GM19099 (cell line): Measurements from ENCODE around the gene CYBA.

Experiments
- POLR2A ChIP-seq: IDR thresholded peaks from 3 replicates; pipeline ENCODE4 v1.6.1; 2011; ENCODE audit warnings: low read depth; ENCODE audit not compliant: insufficient read length; ENCODE audit errors: extremely low read depth

The CYBA gene

DNA sequence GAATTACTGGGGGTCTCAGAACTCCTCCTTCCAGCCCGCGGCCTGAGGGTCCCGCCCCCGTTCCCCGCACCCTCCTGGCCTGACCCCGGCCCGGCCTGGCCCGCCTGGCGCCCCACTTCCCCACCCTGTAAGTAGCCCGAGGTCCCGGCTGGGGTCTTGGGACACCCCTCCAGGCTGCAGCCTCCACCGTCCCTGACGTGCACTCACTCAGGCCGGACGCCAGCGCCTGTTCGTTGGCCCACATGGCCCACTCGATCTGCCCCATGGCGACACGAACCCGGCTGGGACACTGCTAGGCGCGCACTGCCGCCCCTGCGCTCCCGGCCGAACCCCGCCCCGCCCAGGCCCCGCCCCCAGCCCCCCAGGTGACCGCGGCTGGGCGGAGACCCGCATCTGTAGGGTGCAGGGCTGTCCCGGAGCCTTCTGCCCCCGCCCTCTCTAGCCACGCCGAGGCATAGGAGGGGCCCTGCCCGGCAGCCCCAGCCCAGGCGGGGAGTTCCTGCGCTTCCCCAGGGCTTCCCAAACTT is at the start of gene CYBA:
Gene CYBA, minus strand, starts transcription at position 305 of the 527 bp plus-strand sequence. Its CDS starts 40 bp downstream, at position 265.
- TF ChIP-seq POLR2A: peak; percentile 92

DNA sequence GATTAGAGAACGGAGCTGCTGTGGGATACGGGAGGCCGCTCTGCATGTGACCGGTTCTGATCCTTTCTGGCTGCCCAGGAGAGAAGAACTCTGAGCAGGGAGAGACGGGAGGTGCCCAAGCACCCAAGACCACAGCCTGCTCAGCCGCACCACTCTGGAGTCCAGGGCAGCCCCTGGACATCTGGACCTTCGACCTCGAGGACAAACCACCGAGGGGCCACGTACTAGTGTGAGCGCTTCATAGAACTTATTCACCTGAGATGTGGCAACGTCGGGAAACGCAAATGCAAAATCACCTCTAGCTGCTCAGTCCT is 49.4 kb upstream of the CYBA start:
- TF ChIP-seq POLR2A: no peak

DNA sequence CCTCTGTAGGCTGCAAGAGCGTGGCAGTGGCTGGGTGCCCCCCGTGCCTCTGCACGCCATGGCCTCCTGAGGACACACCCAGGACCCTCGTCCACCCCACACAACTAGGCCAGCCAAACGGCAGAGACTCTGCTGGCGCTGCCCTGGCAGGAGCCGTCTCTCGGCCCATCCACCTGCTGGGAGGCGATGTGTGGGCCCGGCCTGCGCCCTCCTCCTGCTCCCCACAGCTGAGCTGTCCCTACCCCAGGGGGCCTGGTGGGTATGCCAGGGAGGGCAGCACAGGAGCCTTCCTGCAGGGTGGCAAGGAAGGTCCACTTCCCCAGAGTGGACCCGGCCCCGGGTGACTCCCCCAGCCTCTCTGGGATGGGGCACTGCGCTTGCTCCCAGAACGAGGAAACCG is 48.3 kb upstream of the CYBA start:
- no peak for TF ChIP-seq POLR2A

GRCh38 chr16:88698646-88699045 is 47.8 kb upstream of the CYBA start:
- TF ChIP-seq POLR2A: no peak

DNA sequence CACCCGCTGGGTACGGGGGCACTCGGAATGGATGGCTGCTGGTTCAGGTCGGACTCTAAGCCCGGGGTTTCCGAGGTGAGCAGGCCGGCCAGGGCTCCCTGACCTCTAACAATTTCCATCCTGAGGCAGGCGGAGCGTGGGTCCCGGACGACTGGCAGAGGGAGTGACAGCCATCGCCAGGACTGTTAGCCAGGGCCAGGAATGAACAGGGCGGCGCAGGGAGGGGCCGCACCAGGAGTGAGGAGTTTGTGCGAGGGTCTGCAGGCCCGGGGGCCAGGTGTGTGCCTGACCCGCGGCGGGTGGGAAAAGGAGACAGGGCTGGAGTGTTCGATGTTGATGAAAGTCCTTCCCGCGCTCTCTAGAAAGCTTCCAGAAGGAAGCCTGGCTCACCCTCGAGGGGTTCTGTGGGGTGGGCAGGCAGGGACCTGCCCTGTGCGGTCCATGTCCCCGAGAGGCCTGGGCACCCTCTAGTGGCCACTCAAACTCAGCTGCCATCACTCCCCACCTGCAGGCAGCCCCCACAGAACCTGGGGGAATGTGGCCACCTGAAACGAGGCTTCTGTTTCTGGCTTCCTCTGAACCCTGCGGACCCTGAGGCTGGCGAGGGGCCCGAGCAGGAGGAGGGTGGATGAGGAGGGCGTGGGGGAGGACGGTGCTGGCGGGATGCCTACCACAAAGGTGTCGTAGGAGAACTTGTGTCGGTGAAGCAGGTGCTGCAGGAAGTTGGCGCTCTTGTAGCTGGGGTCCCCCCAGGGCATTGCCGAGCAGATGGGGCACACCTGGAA is 47.2 kb upstream of the CYBA start:
- no peak for TF ChIP-seq POLR2A

- TF ChIP-seq POLR2A: no peak
These were observed 46.4 kb upstream of the CYBA start for GRCh38 chr16:88697116-88697830.

- TF ChIP-seq POLR2A: no peak
These were observed 45.6 kb upstream of the CYBA start for GRCh38 chr16:88696441-88696840.

DNA sequence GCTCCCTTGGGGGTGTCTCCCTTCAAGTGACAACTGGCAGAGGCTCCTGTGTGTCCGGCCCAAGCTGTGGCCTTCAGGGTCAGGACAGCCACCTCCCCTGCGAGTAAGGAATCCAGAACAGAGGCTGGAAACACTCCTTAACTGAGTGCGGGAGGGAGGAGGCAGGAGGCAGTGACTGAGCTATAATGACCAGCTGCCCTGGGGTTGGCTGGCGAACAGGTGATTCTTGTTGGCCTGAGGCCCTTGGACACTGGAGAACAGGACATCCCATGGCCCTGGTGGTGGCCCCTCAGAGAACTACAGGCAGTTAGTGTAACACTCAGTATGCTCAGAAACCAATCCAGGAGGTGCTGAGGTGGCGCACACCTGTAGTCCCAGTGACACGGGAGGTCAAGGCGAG is 44.9 kb upstream of the CYBA start:
- TF ChIP-seq POLR2A: no peak

GRCh38 chr16:88695218-88695617 is 44.4 kb upstream of the CYBA start:
- no peak for TF ChIP-seq POLR2A

- no peak for TF ChIP-seq POLR2A
These were observed 43.6 kb upstream of the CYBA start for GRCh38 chr16:88694221-88695087.

- no peak for TF ChIP-seq POLR2A
These were observed 42.7 kb upstream of the CYBA start for GRCh38 chr16:88693420-88694177.

GRCh38 chr16:88692861-88693260 is 42.0 kb upstream of the CYBA start:
- no peak for TF ChIP-seq POLR2A

GRCh38 chr16:88691924-88692560 is 41.2 kb upstream of the CYBA start:
- TF ChIP-seq POLR2A: no peak
